Measurements from ENCODE around the gene SELENON. TPM values are rescaled to one million over a fixed set of nuclear protein-coding genes. Genes with fewer than 3 reads are reported as not detected.

Gene SELENON
- total RNA-seq, 4 donors from 2014 or later, result 21.9 to 39.3 (median 26.9) TPM

DNA sequence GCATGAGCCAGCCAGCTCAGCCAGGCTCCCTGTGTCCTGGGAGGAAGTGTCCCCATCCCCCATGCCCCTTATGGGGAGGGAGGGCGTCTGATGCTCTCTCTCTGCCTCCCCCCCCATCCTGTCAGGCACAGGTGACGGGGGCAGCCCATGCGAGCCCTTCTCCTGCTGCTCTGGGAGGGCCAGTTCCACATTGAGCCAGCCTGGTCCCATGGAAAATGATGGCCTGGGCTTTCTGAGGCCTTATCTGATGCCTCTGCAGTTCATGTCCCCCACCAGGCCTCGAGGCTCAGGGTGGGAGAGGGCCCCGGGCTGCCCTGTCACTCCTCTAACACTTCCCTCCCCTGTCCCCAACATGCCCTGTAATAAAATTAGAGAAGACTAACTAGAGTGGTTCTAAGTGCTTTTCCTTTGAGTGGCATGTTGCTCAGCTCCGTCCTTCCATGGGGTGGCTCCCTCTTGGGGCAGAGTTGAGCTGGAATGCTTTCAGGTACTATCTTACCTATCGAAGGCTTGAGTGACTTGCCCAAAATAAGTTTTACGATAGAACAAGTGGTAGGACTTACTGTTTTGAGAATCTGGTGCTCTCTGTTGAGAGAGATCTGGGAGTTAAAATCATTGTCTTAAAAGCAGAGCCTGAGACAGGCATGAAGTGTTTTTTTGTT is 18.0 kb downstream of the SELENON start:
- Histone ChIP-seq H3K27ac (peak overlapping the region; percentile 93), H3K4me3 (no peak overlapping the region), H3K4me1 (peaks cover 31% of the 10 kb centered on the region), H3K27me3 (no peaks in the 10 kb centered on the region), H3K36me3 (peaks cover 38% of the 10 kb centered on the region), H3K9me3 (no peaks in the 10 kb centered on the region)
- 46% methylated on average over 7 of the region's 8 CpGs for WGBS
- TF ChIP-seq, protein P1, sequence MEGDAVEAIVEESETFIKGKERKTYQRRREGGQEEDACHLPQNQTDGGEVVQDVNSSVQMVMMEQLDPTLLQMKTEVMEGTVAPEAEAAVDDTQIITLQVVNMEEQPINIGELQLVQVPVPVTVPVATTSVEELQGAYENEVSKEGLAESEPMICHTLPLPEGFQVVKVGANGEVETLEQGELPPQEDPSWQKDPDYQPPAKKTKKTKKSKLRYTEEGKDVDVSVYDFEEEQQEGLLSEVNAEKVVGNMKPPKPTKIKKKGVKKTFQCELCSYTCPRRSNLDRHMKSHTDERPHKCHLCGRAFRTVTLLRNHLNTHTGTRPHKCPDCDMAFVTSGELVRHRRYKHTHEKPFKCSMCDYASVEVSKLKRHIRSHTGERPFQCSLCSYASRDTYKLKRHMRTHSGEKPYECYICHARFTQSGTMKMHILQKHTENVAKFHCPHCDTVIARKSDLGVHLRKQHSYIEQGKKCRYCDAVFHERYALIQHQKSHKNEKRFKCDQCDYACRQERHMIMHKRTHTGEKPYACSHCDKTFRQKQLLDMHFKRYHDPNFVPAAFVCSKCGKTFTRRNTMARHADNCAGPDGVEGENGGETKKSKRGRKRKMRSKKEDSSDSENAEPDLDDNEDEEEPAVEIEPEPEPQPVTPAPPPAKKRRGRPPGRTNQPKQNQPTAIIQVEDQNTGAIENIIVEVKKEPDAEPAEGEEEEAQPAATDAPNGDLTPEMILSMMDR (IDR thresholded peaks at IDR 0.05), result no peak
- TF ChIP-seq EP300 (IDR thresholded peaks at IDR 0.05) (no peak), POLR2A (IDR thresholded peaks at IDR 0.05) (no peak), POLR2AphosphoS5 (IDR thresholded peaks at IDR 0.05) (no peak)
- DNase-seq (ENCODE audit: low spot score in 2 of 2), result no peak

DNA sequence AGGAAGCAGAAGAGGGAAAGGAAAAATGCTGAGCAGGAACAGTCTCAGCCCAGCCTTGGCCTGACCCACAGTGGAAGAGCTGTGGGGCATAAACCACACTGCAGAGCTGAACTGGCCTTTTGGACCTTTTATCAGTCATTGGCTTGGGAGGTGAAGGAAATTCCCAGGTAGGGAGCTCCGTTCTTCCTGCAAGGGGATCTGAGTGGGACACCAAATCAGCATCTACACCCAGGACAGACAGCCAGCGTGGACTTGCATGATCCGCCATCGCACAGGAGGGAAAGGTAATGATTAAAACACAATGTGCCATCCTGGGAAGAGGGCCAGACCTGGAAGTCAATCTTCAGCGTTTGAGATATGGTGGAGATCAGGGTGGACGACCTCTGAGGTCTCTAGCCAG is 18.6 kb downstream of the SELENON start:
- DNase-seq (ENCODE audit: low spot score in 2 of 2), result no peak
- 33% methylated on average over 6 of the region's 6 CpGs for WGBS
- H3K4me3 ChIP-seq, result peak overlapping the region; percentile 77

DNA sequence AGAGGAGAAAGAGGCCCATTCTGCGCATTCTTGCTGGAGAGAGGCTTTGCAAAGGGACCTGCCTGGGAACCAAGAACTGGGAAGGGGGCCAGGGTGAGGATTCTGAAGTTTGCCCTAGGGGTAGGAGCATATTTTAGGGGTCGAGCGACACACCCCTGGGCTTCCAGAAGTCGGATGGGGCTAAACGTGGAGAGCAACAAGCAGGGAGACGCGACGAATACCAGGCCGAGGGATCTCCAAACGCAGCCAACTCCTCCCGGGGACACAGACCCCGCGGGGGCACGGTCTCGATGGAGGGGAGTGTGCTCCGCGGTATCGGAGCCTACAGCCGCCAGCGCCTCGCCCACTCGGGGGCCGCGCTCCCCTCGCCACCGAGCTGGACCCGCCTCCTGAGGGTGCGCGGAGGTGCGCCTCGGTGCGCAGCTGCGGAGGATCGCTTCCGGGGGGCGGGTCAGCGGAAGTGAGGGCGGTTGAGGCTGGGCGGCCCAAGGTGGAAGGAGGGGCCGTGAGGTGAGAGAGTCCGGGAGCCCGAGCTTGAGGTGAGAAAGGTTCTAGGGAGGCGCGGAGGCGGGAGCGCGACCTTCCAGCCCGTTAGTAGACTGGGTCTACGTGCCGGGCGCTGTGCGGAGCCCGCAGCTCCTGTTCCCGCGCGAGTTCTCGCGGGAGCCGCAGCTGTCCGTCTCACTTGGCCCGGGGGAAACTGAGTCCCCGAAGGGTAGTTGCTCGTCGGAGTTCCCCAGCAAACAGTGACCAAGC is 19.7 kb downstream of the SELENON start, which contains the start of gene MTFR1L:
MTFR1L (plus strand) TSS at position 464 of the 756 bp plus-strand sequence. CDS start 3,151 bp downstream, outside the sequence.
- Histone ChIP-seq H3K4me1 (peaks cover 31% of the 10 kb centered on the region), H3K27ac (peak within 1 kb of the TSS; percentile 93), H3K9me3 (no peaks in the 10 kb centered on the region), H3K36me3 (peaks cover 23% of the 10 kb centered on the region), H3K27me3 (no peaks in the 10 kb centered on the region), H3K4me3 (peak within 1 kb of the TSS; percentile 77)
- TF ChIP-seq, protein P1 (IDR thresholded peaks at IDR 0.05), result no peak
- TF ChIP-seq POLR2AphosphoS5 (IDR thresholded peaks at IDR 0.05) (peak; percentile 53 to 85 (median 80)), EP300 (IDR thresholded peaks at IDR 0.05) (no peak), POLR2A (IDR thresholded peaks at IDR 0.05) (peak in 1 of 2 donors; percentile 67)
- DNase-seq (ENCODE audit: low spot score in 2 of 2), result peak; percentile 93 to 94
- WGBS, result 1% methylated on average over 44 of the region's 64 CpGs

More for the DNA sequence above, 18.6 kb downstream of the SELENON start:
- peak overlapping the region; percentile 93 for H3K27ac ChIP-seq
- peaks cover 31% of the 10 kb centered on the region for H3K4me1 ChIP-seq
- peaks cover 34% of the 10 kb centered on the region for H3K36me3 ChIP-seq
- TF ChIP-seq POLR2AphosphoS5 (IDR thresholded peaks at IDR 0.05) (no peak), EP300 (IDR thresholded peaks at IDR 0.05) (no peak)
- H3K9me3 ChIP-seq, result no peaks in the 10 kb centered on the region
- no peaks in the 10 kb centered on the region for H3K27me3 ChIP-seq

DNA sequence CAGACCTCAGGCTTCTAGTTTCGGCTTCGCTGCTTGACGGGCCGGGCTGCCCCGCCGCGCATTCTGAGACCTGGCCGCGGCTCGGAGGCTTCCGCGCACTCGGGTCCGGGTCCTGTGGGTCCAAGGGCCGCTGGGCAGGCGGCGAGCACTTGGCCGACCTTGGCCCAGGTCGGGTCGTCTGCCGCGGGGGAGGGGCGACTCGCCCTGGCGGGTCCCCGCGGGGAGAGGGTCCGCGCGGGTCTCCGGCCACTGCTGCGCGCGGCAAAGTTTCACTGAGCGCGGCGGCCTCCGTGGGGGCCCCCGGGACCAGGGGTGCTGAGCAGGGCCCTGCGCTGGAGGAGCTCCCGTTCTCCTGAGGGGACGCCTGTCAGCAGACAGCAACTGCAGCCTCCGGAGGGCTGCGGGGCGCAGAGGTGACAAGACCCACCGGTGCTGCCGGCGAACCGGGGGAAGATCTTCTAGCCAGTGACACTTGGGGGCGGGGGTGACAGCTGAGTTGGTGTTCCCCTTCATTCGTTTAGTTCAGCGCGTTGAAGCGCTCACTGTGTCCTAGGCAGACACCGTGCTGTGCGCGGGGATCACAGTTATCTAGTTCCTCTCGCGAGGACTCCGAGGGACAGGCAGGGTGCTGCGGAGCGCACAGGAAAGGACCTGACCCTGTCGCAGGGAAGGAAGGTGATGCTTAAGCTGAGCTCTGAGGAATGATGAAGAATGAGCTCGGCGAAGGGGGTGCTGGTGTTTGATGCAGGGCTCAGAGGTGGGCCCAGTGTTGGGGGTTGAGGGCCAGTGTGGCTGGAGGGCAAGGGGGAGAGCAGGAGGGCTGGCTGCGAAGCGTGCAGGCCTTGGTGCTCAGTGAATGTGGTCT is 20.5 kb downstream of the SELENON start:
- TF ChIP-seq POLR2AphosphoS5 (IDR thresholded peaks at IDR 0.05) (no peak), EP300 (IDR thresholded peaks at IDR 0.05) (no peak), POLR2A (IDR thresholded peaks at IDR 0.05) (no peak)
- TF ChIP-seq, protein P1 (IDR thresholded peaks at IDR 0.05), result no peak
- H3K4me1 ChIP-seq, result peaks cover 31% of the 10 kb centered on the region

DNA sequence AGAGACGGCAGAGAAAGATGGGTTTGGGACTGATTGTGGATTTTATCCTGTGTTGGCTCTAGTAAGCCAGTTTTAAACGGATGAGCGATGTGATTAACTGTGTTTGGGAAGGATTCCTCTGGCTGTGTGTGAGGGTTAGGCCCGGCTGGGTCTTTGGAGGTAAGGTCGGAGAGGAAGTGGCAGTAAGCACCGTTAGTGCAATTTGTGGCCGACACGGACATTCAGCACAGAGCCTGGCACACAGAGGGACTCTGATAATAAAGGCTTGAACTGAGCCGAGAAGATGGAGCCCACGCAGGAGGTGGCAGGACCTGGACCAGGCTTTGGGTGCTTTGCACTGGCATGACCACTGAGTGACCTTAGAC is 21.1 kb downstream of the SELENON start:
- Histone ChIP-seq H3K27me3 (no peaks in the 10 kb centered on the region), H3K4me3 (peak overlapping the region; percentile 77), H3K27ac (peak overlapping the region; percentile 93), H3K4me1 (peaks cover 35% of the 10 kb centered on the region), H3K9me3 (no peaks in the 10 kb centered on the region), H3K36me3 (peaks cover 11% of the 10 kb centered on the region)
- 36% methylated on average over 9 of the region's 10 CpGs for WGBS
- DNase-seq (ENCODE audit: low spot score in 2 of 2), result no peak
- TF ChIP-seq, protein P1 (IDR thresholded peaks at IDR 0.05), result no peak
- TF ChIP-seq POLR2A (IDR thresholded peaks at IDR 0.05) (no peak), EP300 (IDR thresholded peaks at IDR 0.05) (no peak), POLR2AphosphoS5 (IDR thresholded peaks at IDR 0.05) (no peak)

More for the DNA sequence above, 20.5 kb downstream of the SELENON start:
- DNase-seq (ENCODE audit: low spot score in 2 of 2), result peak in 1 of 2 donors; percentile 69
- Histone ChIP-seq H3K36me3 (peaks cover 15% of the 10 kb centered on the region), H3K4me3 (peak overlapping the region; percentile 77), H3K27me3 (no peaks in the 10 kb centered on the region), H3K27ac (peak overlapping the region; percentile 93), H3K9me3 (no peaks in the 10 kb centered on the region)
- 2% methylated on average over 17 of the region's 67 CpGs for WGBS

All from suprapubic skin (tissue), 4 donors.